ENCODE data around the gene ZNRF4. TPM values are rescaled to one million over a fixed set of nuclear protein-coding genes. Genes with fewer than 3 reads are reported as not detected.
"Not testable (repeated sequence)": the region's sequence is repeated elsewhere in the genome, so short reads cannot be mapped to it uniquely, and the experiment has no call there.

ZNRF4 gene
- not detected in 2 replicates for total RNA-seq (2014; rRNA removed; shearing (Covaris generic))

GRCh38 chr19:5455367-5456129 is at the start of gene ZNRF4:
TSS of gene ZNRF4 (plus strand) at chr19:5455417. CDS start at chr19:5455492, 75 bp downstream.
- H3K4me1 ChIP-seq (replicated peaks) = no peaks in the 10 kb centered on the region
- H3K27me3 ChIP-seq (replicated peaks) = peaks cover 19% of the 10 kb centered on the region; the same call in 1 of the 2 replicates
- no peak within 1 kb of the TSS for H3K4me3 ChIP-seq

GRCh38 chr19:5406198-5406597 is 49.0 kb upstream of the ZNRF4 start:
- H3K36me3 ChIP-seq; DNase-seq (ENCODE audit: low read depth in 1 of 2, low spot score in 2 of 2); H3K4me1 ChIP-seq (replicated peaks); H3K9me3 ChIP-seq (replicated peaks); H3K27ac ChIP-seq; H3K4me3 ChIP-seq; H3K27me3 ChIP-seq (replicated peaks): not testable (repeated sequence)

More at GRCh38 chr19:5455367-5456129, at the start of gene ZNRF4:
- no peaks in the 10 kb centered on the region for H3K36me3 ChIP-seq
- no peak for DNase-seq (ENCODE audit: low read depth in 1 of 2, low spot score in 2 of 2)
- H3K9me3 ChIP-seq (replicated peaks) = no peaks in the 10 kb centered on the region
- no peak within 1 kb of the TSS for H3K27ac ChIP-seq

GRCh38 chr19:5406816-5407215 is 48.4 kb upstream of the ZNRF4 start:
- H3K27me3 ChIP-seq (replicated peaks) = peaks cover 12% of the 10 kb centered on the region
- no peaks in the 10 kb centered on the region for H3K36me3 ChIP-seq
- no peak overlapping the region for H3K27ac ChIP-seq
- no peaks in the 10 kb centered on the region for H3K9me3 ChIP-seq (replicated peaks)
- no peaks in the 10 kb centered on the region for H3K4me1 ChIP-seq (replicated peaks)
- no peak for DNase-seq (ENCODE audit: low read depth in 1 of 2, low spot score in 2 of 2)
- H3K4me3 ChIP-seq = no peak overlapping the region

- peaks cover 15% of the 10 kb centered on the region for H3K27me3 ChIP-seq (replicated peaks)
- H3K4me1 ChIP-seq (replicated peaks) = no peaks in the 10 kb centered on the region
- no peak overlapping the region for H3K27ac ChIP-seq
- no peak for DNase-seq (ENCODE audit: low read depth in 1 of 2, low spot score in 2 of 2)
- H3K36me3 ChIP-seq = no peaks in the 10 kb centered on the region
- H3K4me3 ChIP-seq = no peak overlapping the region
- no peaks in the 10 kb centered on the region for H3K9me3 ChIP-seq (replicated peaks)
These were observed 47.9 kb upstream of the ZNRF4 start for GRCh38 chr19:5407356-5407755.

- H3K27ac ChIP-seq = no peak overlapping the region
- no peaks in the 10 kb centered on the region for H3K36me3 ChIP-seq
- no peak for DNase-seq (ENCODE audit: low read depth in 1 of 2, low spot score in 2 of 2)
- H3K9me3 ChIP-seq (replicated peaks) = no peaks in the 10 kb centered on the region
- no peaks in the 10 kb centered on the region for H3K4me1 ChIP-seq (replicated peaks)
- peaks cover 73% of the 10 kb centered on the region for H3K27me3 ChIP-seq (replicated peaks)
- H3K4me3 ChIP-seq = no peak overlapping the region
These were observed 37.5 kb upstream of the ZNRF4 start for GRCh38 chr19:5417495-5418436.

- no peaks in the 10 kb centered on the region; the same call in 1 of the 2 replicates for H3K9me3 ChIP-seq (replicated peaks)
- no peak overlapping the region for H3K4me3 ChIP-seq
- no peak overlapping the region for H3K27ac ChIP-seq
- peaks cover 65% of the 10 kb centered on the region for H3K27me3 ChIP-seq (replicated peaks)
- no peaks in the 10 kb centered on the region for H3K36me3 ChIP-seq
- no peak for DNase-seq (ENCODE audit: low read depth in 1 of 2, low spot score in 2 of 2)
- H3K4me1 ChIP-seq (replicated peaks) = no peaks in the 10 kb centered on the region
These were observed 36.5 kb upstream of the ZNRF4 start for GRCh38 chr19:5418677-5419076.

GRCh38 chr19:5420953-5421352 is 34.3 kb upstream of the ZNRF4 start:
- H3K27me3 ChIP-seq (replicated peaks) = peaks cover 47% of the 10 kb centered on the region
- H3K4me1 ChIP-seq (replicated peaks) = no peaks in the 10 kb centered on the region
- DNase-seq (ENCODE audit: low read depth in 1 of 2, low spot score in 2 of 2) = no peak

GRCh38 chr19:5423567-5424125 is 31.6 kb upstream of the ZNRF4 start:
- H3K36me3 ChIP-seq = no peaks in the 10 kb centered on the region

More at GRCh38 chr19:5420953-5421352, 34.3 kb upstream of the ZNRF4 start:
- Histone ChIP-seq H3K36me3 (no peaks in the 10 kb centered on the region), H3K4me3 (no peak overlapping the region), H3K9me3 (replicated peaks) (no peaks in the 10 kb centered on the region; the same call in 1 of the 2 replicates), H3K27ac (no peak overlapping the region)

GRCh38 chr19:5424192-5424973 is 30.8 kb upstream of the ZNRF4 start:
- Histone ChIP-seq H3K4me3 (no peak overlapping the region), H3K9me3 (replicated peaks) (no peaks in the 10 kb centered on the region; the same call in 1 of the 2 replicates), H3K4me1 (replicated peaks) (no peaks in the 10 kb centered on the region), H3K27me3 (replicated peaks) (peaks cover 21% of the 10 kb centered on the region), H3K27ac (no peak overlapping the region), H3K36me3 (no peaks in the 10 kb centered on the region)
- DNase-seq (ENCODE audit: low read depth in 1 of 2, low spot score in 2 of 2) = no peak

More at GRCh38 chr19:5423567-5424125, 31.6 kb upstream of the ZNRF4 start:
- Histone ChIP-seq H3K27ac (no peak overlapping the region), H3K4me1 (replicated peaks) (no peaks in the 10 kb centered on the region), H3K27me3 (replicated peaks) (peaks cover 29% of the 10 kb centered on the region), H3K4me3 (no peak overlapping the region), H3K9me3 (replicated peaks) (no peaks in the 10 kb centered on the region; the same call in 1 of the 2 replicates)
- DNase-seq (ENCODE audit: low read depth in 1 of 2, low spot score in 2 of 2) = no peak

- Histone ChIP-seq H3K4me1 (replicated peaks) (no peaks in the 10 kb centered on the region), H3K4me3 (no peak overlapping the region), H3K27me3 (replicated peaks) (peaks cover 20% of the 10 kb centered on the region), H3K27ac (no peak overlapping the region), H3K36me3 (no peaks in the 10 kb centered on the region), H3K9me3 (replicated peaks) (no peaks in the 10 kb centered on the region; the same call in 1 of the 2 replicates)
- no peak for DNase-seq (ENCODE audit: low read depth in 1 of 2, low spot score in 2 of 2)
These were observed 30.0 kb upstream of the ZNRF4 start for GRCh38 chr19:5425260-5425659.

- DNase-seq (ENCODE audit: low read depth in 1 of 2, low spot score in 2 of 2) = no peak
- Histone ChIP-seq H3K4me1 (replicated peaks) (peaks cover 13% of the 10 kb centered on the region), H3K9me3 (replicated peaks) (no peaks in the 10 kb centered on the region), H3K27me3 (replicated peaks) (peaks cover 11% of the 10 kb centered on the region; the same call in 1 of the 2 replicates), H3K27ac (no peak overlapping the region), H3K4me3 (no peak overlapping the region), H3K36me3 (no peaks in the 10 kb centered on the region)
These were observed 25.0 kb upstream of the ZNRF4 start for GRCh38 chr19:5430237-5430636.

- H3K9me3 ChIP-seq (replicated peaks) = no peaks in the 10 kb centered on the region
- H3K27ac ChIP-seq = no peak overlapping the region
- H3K27me3 ChIP-seq (replicated peaks) = no peaks in the 10 kb centered on the region
- H3K36me3 ChIP-seq = no peaks in the 10 kb centered on the region
- H3K4me1 ChIP-seq (replicated peaks) = peaks cover 30% of the 10 kb centered on the region
- no peak overlapping the region for H3K4me3 ChIP-seq
- DNase-seq (ENCODE audit: low read depth in 1 of 2, low spot score in 2 of 2) = no peak
These were observed 22.5 kb upstream of the ZNRF4 start for GRCh38 chr19:5432687-5433086.

Measured in SJSA1 (cell line).